GM12878 (cell line): ENCODE results near the gene CD53. TPM values are rescaled to one million over a fixed set of nuclear protein-coding genes. Genes with fewer than 3 reads are reported as not detected.

ENCODE experiments used
- ATAC-seq: fragments of 200-7000 bp; cut with Tn5 transposase; 3 replicates; pipeline ENCODE4 v1.9.1; 2020; ENCODE audit warnings: mild to moderate bottlenecking, moderate library complexity
- BruUV-seq: library from RNA; stranded (reverse); fragments of 400-500 nt; replicated peaks from 2 replicates; lab custom pipeline; 2021; lab: Mats Ljungman, UMichigan
- CTCF ChIA-PET: fragments of 300-600 bp; sonication (Branson Sonifier 250); formaldehyde crosslinking; extraction: SDS; loops from one replicate; lab custom pipeline; 2021; ENCODE audit warnings: inconsistent platforms; lab: Yijun Ruan, JAX
- POLR2A ChIA-PET: fragments of 350-600 bp; formaldehyde crosslinking; extraction: SDS; loops from one replicate; lab custom pipeline; 2021; ENCODE audit warnings: inconsistent platforms; lab: Charles Lee
- RAD21 ChIA-PET: fragments of 300-600 bp; sonication (Branson Sonifier 250); formaldehyde crosslinking; loops from one replicate; lab custom pipeline; 2023; ENCODE audit warnings: antibody characterized with exemption; ENCODE audit not compliant: unreplicated experiment; lab: Charles Lee
- SMC1A ChIA-PET: fragments of 300-600 bp; sonication (Branson Sonifier 250); formaldehyde crosslinking; loops from one replicate; lab custom pipeline; 2023; ENCODE audit not compliant: unreplicated experiment, uncharacterized antibody; lab: Charles Lee
- DNase-seq: peaks from one replicate; pipeline ENCODE4 v3.0.0-alpha.2; 2011; ENCODE audit warnings: low read depth, low spot score
- FAIRE-seq: peaks from 3 replicates; lab custom pipeline; 2011; peaks lifted over from hg19 to GRCh38; lab: Jason Lieb, UNC
- H2AFZ ChIP-seq: 2 replicates; pipeline ENCODE4 v1.6.0; 2011; ENCODE audit warnings: low read depth, low read length, control low read depth; ENCODE audit not compliant: control insufficient read depth
- H3K27ac ChIP-seq: 2 replicates; pipeline ENCODE4 v1.5.1; 2011; ENCODE audit warnings: control low read depth; ENCODE audit not compliant: control insufficient read depth, insufficient read depth
- H3K27me3 ChIP-seq, 2 experiments: replicated peaks in 1 of 2; 2 replicates each; pipeline versions ENCODE4 v1.6.0 to v1.6.1; 2011; ENCODE audit warnings: low read length in 1 of 2; ENCODE audit not compliant: control insufficient read depth in 2 of 2, insufficient read depth in 2 of 2
- H3K36me3 ChIP-seq, 2 experiments: 2 replicates each; pipeline ENCODE4 v1.5.1; 2011; ENCODE audit warnings: low read length in 1 of 2; ENCODE audit not compliant: control insufficient read depth in 2 of 2, insufficient read depth in 2 of 2
- H3K4me1 ChIP-seq: 2 replicates; pipeline ENCODE4 v1.6.1; 2011; ENCODE audit warnings: mild to moderate bottlenecking, low read length, moderate library complexity, mixed read lengths; ENCODE audit not compliant: control insufficient read depth, insufficient read depth
- H3K4me2 ChIP-seq: 2 replicates; pipeline ENCODE4 v1.6.0; 2011; ENCODE audit warnings: control low read depth; ENCODE audit not compliant: control insufficient read depth, insufficient read depth
- H3K4me3 ChIP-seq: fragments of 200-600 bp; sonication (generic); 2 replicates; pipeline ENCODE4 v1.5.1; 2016
- H3K79me2 ChIP-seq: 2 replicates; pipeline ENCODE4 v1.6.0; 2011; ENCODE audit warnings: low read length; ENCODE audit not compliant: control insufficient read depth, insufficient read depth
- H3K9ac ChIP-seq: 2 replicates; pipeline ENCODE4 v1.8.0; 2011; ENCODE audit warnings: low read length, control low read depth, mixed read lengths; ENCODE audit not compliant: control insufficient read depth, insufficient read depth
- H3K9me3 ChIP-seq: replicated peaks from 3 replicates; pipeline ENCODE4 v1.5.1; 2011; ENCODE audit warnings: mild to moderate bottlenecking, low read length; ENCODE audit not compliant: control insufficient read depth, insufficient read depth
- H4K20me1 ChIP-seq: 2 replicates; pipeline ENCODE4 v1.6.0; 2011; ENCODE audit not compliant: control insufficient read depth, insufficient read depth
- CBX5 ChIP-seq: sonication (generic); IDR thresholded peaks from 2 replicates; pipeline ENCODE4 v1.6.1; 2016; ENCODE audit warnings: low read depth, moderate library complexity, mild to moderate bottlenecking, inconsistent platforms
- CEBPB ChIP-seq, 2 experiments: fragments of 150-350 bp in 1 of 2; IDR thresholded peaks; 2 replicates each; pipeline ENCODE4 v1.6.1; 2012 to 2014; ENCODE audit warnings: low read depth in 2 of 2, low read length in 2 of 2, borderline replicate concordance in 1 of 2, inconsistent platforms in 1 of 2
- CHD4 ChIP-seq: fragments of 200-600 bp; sonication (generic); IDR thresholded peaks from 2 replicates; pipeline ENCODE4 v1.6.1; 2016; ENCODE audit warnings: mild to moderate bottlenecking
- FOXM1 ChIP-seq: IDR thresholded peaks from 2 replicates; pipeline ENCODE4 v1.6.1; 2012; ENCODE audit warnings: low read depth, mild to moderate bottlenecking, inconsistent platforms, low read length, moderate library complexity
- IKZF2 ChIP-seq, 2 experiments: fragments of 450-650 bp; IDR thresholded peaks; 2 replicates each; pipeline ENCODE4 v1.6.1; 2017; ENCODE audit warnings: mild to moderate bottlenecking in 2 of 2, moderate library complexity in 2 of 2
- SMAD1 ChIP-seq: fragments of 450-650 bp; IDR thresholded peaks from 2 replicates; pipeline ENCODE4 v1.6.1; 2018; ENCODE audit warnings: mild to moderate bottlenecking, low read depth; ENCODE audit not compliant: partially characterized antibody
- ZBTB33 ChIP-seq: fragments of 450-650 bp; IDR thresholded peaks from 2 replicates; pipeline ENCODE4 v1.6.1; 2017; ENCODE audit warnings: mild to moderate bottlenecking
- ZNF274 ChIP-seq: IDR thresholded peaks from one replicate; pipeline ENCODE4 v1.8.0; 2011; ENCODE audit not compliant: insufficient read length, insufficient read depth
- WGBS: methylation state at CpG from one replicate; pipeline ENCODE4 v1.1.6; 2016; ENCODE audit warnings: low lambda C conversion rate; ENCODE audit not compliant: insufficient replicate concordance, insufficient coverage; ENCODE audit errors: missing lambda C conversion rate; 5-methylcytosine and 5-hydroxymethylcytosine counted together
- in situ Hi-C: fragments of 300-500 bp; cut with MboI; formaldehyde crosslinking; loops from 9 replicates; pipeline ENCODE4 v1.14.3; 2018; ENCODE audit warnings: mixed read lengths
- intact Hi-C: fragments of 100-400 bp; cut with micrococcal nuclease; formaldehyde crosslinking; loops from one replicate; pipeline ENCODE4 v1.14.2; 2022; ENCODE audit not compliant: unreplicated experiment
- polyA plus RNA-seq, 11 experiments: library from polyadenylated mRNA; depleted of rRNA in 4 of 11; unstranded in 6 of 11; stranded (reverse) in 5 of 11; fragments of >200 nt; fragmentation: Nextera tagmentation in 4 of 11; fragmentation: Illumina TruSeq in 1 of 11; extraction: Ambion mirVana in 4 of 11; extraction: Trizol in 1 of 11; gene quantifications; 1 replicate in 1 of 11; 2 replicates in 10 of 11; pipeline versions ENCODE4 v1.2.1 to v1.2.3, GENCODE V29; 2011 to 2016; ENCODE audit warnings: inconsistent platforms in 2 of 11, missing spikeins in 2 of 11, low read depth in 1 of 11
- total RNA-seq, 4 experiments: library from RNA; depleted of rRNA in 3 of 4; stranded (reverse); fragments of >200 nt in 3 of 4; fragmentation: Illumina TruSeq in 1 of 4; extraction: Trizol in 1 of 4; gene quantifications; 2 replicates each; pipeline versions ENCODE4 v1.2.1 to v1.2.3, GENCODE V29; 2013 to 2021
- TF ChIP-seq, protein P1 (sequence below): fragments of 450-650 bp; IDR thresholded peaks from 2 replicates; pipeline ENCODE4 v1.6.1; 2017; ENCODE audit warnings: mild to moderate bottlenecking, moderate library complexity

CD53 gene
- total and polyA plus RNA-seq, 10 of the 15 experiments (the other 5 are each of a cell fraction or from before 2014, with no cell fraction given): 350 to 1,389 (median 538) TPM

- TF ChIP-seq, protein P1, sequence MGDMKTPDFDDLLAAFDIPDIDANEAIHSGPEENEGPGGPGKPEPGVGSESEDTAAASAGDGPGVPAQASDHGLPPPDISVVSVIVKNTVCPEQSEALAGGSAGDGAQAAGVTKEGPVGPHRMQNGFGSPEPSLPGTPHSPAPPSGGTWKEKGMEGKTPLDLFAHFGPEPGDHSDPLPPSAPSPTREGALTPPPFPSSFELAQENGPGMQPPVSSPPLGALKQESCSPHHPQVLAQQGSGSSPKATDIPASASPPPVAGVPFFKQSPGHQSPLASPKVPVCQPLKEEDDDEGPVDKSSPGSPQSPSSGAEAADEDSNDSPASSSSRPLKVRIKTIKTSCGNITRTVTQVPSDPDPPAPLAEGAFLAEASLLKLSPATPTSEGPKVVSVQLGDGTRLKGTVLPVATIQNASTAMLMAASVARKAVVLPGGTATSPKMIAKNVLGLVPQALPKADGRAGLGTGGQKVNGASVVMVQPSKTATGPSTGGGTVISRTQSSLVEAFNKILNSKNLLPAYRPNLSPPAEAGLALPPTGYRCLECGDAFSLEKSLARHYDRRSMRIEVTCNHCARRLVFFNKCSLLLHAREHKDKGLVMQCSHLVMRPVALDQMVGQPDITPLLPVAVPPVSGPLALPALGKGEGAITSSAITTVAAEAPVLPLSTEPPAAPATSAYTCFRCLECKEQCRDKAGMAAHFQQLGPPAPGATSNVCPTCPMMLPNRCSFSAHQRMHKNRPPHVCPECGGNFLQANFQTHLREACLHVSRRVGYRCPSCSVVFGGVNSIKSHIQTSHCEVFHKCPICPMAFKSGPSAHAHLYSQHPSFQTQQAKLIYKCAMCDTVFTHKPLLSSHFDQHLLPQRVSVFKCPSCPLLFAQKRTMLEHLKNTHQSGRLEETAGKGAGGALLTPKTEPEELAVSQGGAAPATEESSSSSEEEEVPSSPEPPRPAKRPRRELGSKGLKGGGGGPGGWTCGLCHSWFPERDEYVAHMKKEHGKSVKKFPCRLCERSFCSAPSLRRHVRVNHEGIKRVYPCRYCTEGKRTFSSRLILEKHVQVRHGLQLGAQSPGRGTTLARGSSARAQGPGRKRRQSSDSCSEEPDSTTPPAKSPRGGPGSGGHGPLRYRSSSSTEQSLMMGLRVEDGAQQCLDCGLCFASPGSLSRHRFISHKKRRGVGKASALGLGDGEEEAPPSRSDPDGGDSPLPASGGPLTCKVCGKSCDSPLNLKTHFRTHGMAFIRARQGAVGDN: 0 out of 2 replicates have a peak, but pooled peaks have one; percentile 20
- no peak for TF ChIP-seq CHD4
Measured at GRCh38 chr1:110916669-110917306, 43.8 kb downstream of the CD53 start (continued).

DNA sequence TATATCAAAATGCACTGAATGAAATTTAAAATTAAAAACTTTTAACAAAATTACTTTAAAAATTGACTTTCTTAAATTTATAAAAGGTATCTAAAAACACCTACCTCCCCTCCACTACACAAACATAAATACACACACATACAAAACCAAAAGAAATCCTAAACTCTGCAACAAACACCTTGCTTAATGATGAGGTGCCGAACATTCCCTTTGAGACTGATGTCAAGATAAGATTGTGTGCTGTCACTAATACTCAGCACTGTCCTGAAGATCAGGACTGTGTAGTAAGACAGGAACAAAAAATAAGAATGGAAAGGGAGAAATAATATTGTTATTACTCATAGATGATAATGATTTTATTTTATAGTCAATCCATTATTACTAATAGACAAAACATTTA, 45.1 kb downstream of the CD53 start:
- Histone ChIP-seq H3K4me3 (no peak overlapping the region), H3K9ac (no peak overlapping the region), H3K27ac (no peak overlapping the region), H4K20me1 (no peaks in the 10 kb centered on the region), H3K9me3 (peaks cover 2% of the 10 kb centered on the region; the same call in 2 of the 3 replicates), H3K4me1 (peaks cover 5% of the 10 kb centered on the region; the same call in 1 of the 2 replicates), H3K27me3 (no peaks in the 10 kb centered on the region), H3K79me2 (no peaks in the 10 kb centered on the region), H3K4me2 (no peak overlapping the region), H3K36me3 (no peaks in the 10 kb centered on the region), H2AFZ (no peak overlapping the region)
- ChIA-PET RAD21 (interaction anchor here (1.1 kb wide), 1 partner anchor 76 kb away, joined by 3 read pairs; no protein-coding TSS in a partner anchor), POLR2A (no interaction called here), CTCF (interaction anchor here (1.1 kb wide), 1 partner anchor 75 kb away, joined by 3 read pairs; no protein-coding TSS in a partner anchor), SMC1A (interaction anchor here (1.2 to 1.6 kb wide), 2 partner anchors 13 to 43 kb away, joined by 3 to 4 read pairs; no protein-coding TSS in a partner anchor)
- in situ Hi-C loops (no loop called here), intact Hi-C loops (no loop called here)
- BruUV-seq: no TSS peak
- DNase-seq (no peak), ATAC-seq (no peak), FAIRE-seq (no peak)
- 100% methylated on average over 1 of the region's 1 CpG for WGBS
- TF ChIP-seq CBX5: no peak
- TF ChIP-seq IKZF2 (IDR thresholded peaks at IDR 0.05): no peak
- no peak for TF ChIP-seq FOXM1
- TF ChIP-seq ZNF274: no peak
- no peak for TF ChIP-seq ZBTB33
- no peak for TF ChIP-seq SMAD1
- TF ChIP-seq, protein P1: no peak
- no peak for TF ChIP-seq CEBPB (IDR thresholded peaks at IDR 0.05; ENCODE audit: borderline replicate concordance in 1 of 2, low read depth in 2 of 2, low read length in 2 of 2)
